ENCODE results near the gene NARS2.

The NARS2 gene

GRCh38 chr11:78405805-78406204 is 168.9 kb downstream of the NARS2 start:
- no peak for DNase-seq

- DNase-seq, result no peak
Measured at GRCh38 chr11:78403781-78404180, 170.9 kb downstream of the NARS2 start.

- no peak for DNase-seq
Measured at GRCh38 chr11:78402847-78403246, 171.8 kb downstream of the NARS2 start.

DNA sequence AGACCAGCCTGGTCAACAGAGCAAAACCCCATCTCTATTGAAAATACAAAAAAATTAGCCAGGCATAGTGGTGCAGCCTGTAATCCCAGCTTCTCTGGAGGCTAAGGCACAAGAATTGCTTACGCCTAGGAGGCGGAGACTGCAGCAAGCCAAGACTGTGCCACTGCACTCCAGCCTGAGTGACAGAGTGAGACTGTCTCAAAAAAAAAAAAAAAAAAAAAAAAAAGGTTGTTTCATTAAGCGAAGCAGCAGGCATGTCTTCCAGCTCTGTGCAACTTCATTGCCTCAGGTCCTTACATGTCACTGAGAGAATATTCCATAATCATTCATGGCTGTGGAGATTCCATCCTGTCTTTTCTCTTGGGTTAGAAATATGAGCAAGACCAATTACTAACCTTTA is 174.0 kb downstream of the NARS2 start:
- DNase-seq, result no peak

GRCh38 chr11:78400116-78400515 is 174.5 kb downstream of the NARS2 start:
- DNase-seq, result no peak

- no peak for DNase-seq
Measured at GRCh38 chr11:78399136-78399535, 175.5 kb downstream of the NARS2 start.

DNA sequence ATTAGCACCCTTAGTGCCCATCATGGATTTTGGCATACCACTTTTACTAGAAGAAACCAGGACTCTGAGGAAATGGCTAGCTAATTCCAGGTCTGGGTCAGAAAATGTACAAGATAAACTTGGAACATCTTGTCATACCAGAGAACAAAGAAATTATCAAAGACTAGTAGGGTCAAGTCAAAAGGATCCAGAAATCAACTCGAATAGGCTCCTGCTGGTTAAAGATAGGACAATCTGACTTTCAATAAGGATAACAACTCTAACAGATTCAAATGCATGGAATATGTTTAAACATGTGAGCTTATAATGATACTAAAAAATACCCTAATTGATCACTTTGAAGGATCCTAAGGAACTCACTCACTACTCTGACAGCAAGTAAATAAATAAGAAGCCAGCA is 175.9 kb downstream of the NARS2 start:
- DNase-seq, result no peak

DNA sequence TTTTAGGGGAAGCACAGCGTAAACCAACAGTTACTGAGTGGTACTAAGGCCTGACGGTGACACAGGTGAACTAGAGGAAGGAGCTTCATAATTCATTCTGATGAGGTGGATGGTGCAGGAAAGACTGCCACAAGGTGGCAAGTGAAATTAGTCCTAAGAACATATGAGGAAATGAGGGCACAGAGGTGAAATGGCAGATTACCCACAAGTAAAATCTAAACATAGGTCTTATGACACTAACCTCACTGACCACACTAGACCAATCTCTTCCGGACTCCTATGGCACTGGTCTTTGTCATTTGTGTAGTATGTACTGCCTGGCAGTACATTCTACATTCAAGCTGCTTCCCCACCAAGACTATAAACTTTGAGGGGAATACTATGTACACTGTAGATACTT is 177.3 kb downstream of the NARS2 start:
- DNase-seq, result no peak

- no peak for DNase-seq
Measured at GRCh38 chr11:78395597-78395996, 179.1 kb downstream of the NARS2 start.

DNA sequence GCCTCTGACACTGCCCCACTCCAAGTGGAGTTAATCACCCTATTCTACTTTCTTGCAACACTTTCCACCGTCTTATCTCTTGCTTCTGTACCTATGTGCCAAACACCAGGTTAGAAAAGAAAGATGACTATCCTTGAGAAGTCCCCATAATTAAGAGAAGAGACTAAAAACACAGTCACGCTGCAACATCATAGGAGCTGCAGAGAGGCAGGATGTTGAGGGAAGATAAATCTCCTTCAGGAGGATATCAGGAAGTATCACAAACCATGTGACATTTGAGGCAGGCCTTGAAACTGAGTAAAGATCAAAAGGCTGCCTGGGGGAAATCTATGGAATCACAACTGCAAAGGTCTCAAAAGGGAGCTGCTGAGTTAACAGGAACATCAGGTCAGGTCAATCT is 181.8 kb downstream of the NARS2 start:
- no peak for DNase-seq

DNA sequence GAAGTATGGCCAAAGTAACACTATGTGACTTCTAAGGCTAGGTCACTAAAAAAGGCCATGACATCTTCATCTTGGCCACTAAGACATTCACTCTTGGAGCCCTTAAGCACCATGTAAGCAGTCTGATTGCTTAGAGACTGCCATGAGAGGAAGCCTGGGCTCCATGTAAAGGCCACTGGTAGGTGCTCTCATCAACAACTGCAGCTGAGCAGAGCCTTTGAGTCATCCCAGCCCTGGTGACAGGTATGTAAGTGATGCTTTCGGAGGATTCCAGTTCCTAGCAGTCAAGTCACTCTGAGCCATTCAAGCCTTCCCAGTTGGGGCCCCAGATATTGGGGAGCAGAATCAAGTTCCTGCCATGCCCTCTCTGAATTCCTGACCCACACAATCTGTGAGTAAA is 183.2 kb downstream of the NARS2 start:
- no peak for DNase-seq

- DNase-seq, result no peak
Measured at GRCh38 chr11:78390809-78391208, 183.9 kb downstream of the NARS2 start.

- no peak for DNase-seq
Measured at GRCh38 chr11:78386215-78386941, 188.3 kb downstream of the NARS2 start.

Data from COR-L47 (cell line).